Caki2 (cell line): ENCODE results near the gene CACNA1E. TPM values are rescaled to one million over a fixed set of nuclear protein-coding genes. Genes with fewer than 3 reads are reported as not detected.
A peak's percentile ranks its signal among the peaks of the same experiment; 100 is the strongest.

Experiments
- DNase-seq: peaks from one replicate; pipeline ENCODE4 v3.0.0-alpha.2; 2015; ENCODE audit warnings: low read depth
- in situ Hi-C: cut with HindIII; loops from 2 replicates; pipeline ENCODE4 v1.10.0; 2016; ENCODE audit warnings: low sequenced_read_pairs, low pct_unique_long_range_greater_than_20kb, mixed read lengths
- total RNA-seq: library from RNA; depleted of rRNA; stranded (reverse); fragments of >200 nt; shearing (Covaris generic); gene quantifications from 2 replicates; pipeline ENCODE4 v1.2.3, GENCODE V29; 2014; ENCODE audit warnings: low replicate concordance

The CACNA1E gene
- total RNA-seq, 1 experiment from 2014 or later: not detected

- in situ Hi-C loops: no loop called here
- DNase-seq: peak; percentile 34
Measured at GRCh38 chr1:181479137-181479745, 4.1 kb upstream of the CACNA1E start.

- in situ Hi-C loops: no loop called here
- no peak for DNase-seq
Measured at GRCh38 chr1:181482001-181482430, 1.3 kb upstream of the CACNA1E start.

- in situ Hi-C loops: no loop called here
- DNase-seq: no peak
Measured at GRCh38 chr1:181482521-181483284, 614 bp upstream of the CACNA1E start.

GRCh38 chr1:181484821-181485220 lies 1.5 kb downstream of the CACNA1E start:
- in situ Hi-C loops: no loop called here
- DNase-seq: no peak

- peak; percentile 7 for DNase-seq
- in situ Hi-C loops: no loop called here
Measured at GRCh38 chr1:181485287-181486097, 2.2 kb downstream of the CACNA1E start.

GRCh38 chr1:181486098-181486420 lies 2.7 kb downstream of the CACNA1E start:
- in situ Hi-C loops: no loop called here
- no peak for DNase-seq

- in situ Hi-C loops: no loop called here
- no peak for DNase-seq
Measured at GRCh38 chr1:181488866-181489265, 5.5 kb downstream of the CACNA1E start.

GRCh38 chr1:181490276-181490675 lies 7.0 kb downstream of the CACNA1E start:
- in situ Hi-C loops: no loop called here
- no peak for DNase-seq

- in situ Hi-C loops: no loop called here
- no peak for DNase-seq
Measured at GRCh38 chr1:181490740-181491712, 7.7 kb downstream of the CACNA1E start.

- no peak for DNase-seq
- in situ Hi-C loops: no loop called here
Measured at GRCh38 chr1:181493166-181493565, 9.8 kb downstream of the CACNA1E start.

- in situ Hi-C loops: no loop called here
- no peak for DNase-seq
Measured at GRCh38 chr1:181493885-181494284, 10.6 kb downstream of the CACNA1E start.

GRCh38 chr1:181496759-181497158 lies 13.4 kb downstream of the CACNA1E start:
- DNase-seq: no peak
- in situ Hi-C loops: no loop called here

GRCh38 chr1:181497870-181498269 lies 14.6 kb downstream of the CACNA1E start:
- in situ Hi-C loops: no loop called here
- no peak for DNase-seq

- no peak for DNase-seq
- in situ Hi-C loops: no loop called here
Measured at GRCh38 chr1:181499825-181500224, 16.5 kb downstream of the CACNA1E start.

- no peak for DNase-seq
- in situ Hi-C loops: no loop called here
Measured at GRCh38 chr1:181500636-181501035, 17.3 kb downstream of the CACNA1E start.

GRCh38 chr1:181501612-181502011 lies 18.3 kb downstream of the CACNA1E start:
- no peak for DNase-seq
- in situ Hi-C loops: no loop called here

GRCh38 chr1:181503171-181503810 lies 20.0 kb downstream of the CACNA1E start:
- DNase-seq: no peak
- in situ Hi-C loops: no loop called here

- in situ Hi-C loops: no loop called here
- peak; percentile 7 for DNase-seq
Measured at GRCh38 chr1:181504399-181504842, 21.1 kb downstream of the CACNA1E start.
